ENCODE measurements around the gene RASGRF1.

DNA sequence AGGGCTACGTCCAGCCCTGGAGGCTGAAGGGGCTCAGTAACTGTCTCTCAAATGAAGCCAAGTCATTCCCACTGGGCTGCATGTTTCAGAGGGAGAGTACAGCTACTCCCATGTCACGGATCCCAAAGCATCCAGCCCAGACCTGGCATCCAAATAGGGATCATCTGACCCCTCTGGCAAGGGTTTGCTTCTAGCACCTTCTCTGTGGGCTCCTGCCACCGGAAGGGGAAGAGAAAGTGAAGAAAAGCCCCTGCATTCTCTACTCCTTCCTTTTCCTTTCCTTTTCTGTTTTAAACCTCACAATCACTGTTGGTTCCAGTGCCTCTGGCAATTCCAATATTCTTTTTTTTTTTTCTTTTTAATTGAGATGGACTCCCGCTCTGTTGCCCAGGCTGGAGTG lies 81.2 kb downstream of the RASGRF1 start:
- no peak for TF ChIP-seq CTCF (IDR thresholded peaks at IDR 0.05 in 8 of 11, conservative IDR thresholded peaks at IDR 0.05 in 3 of 11)
- TF ChIP-seq POLR2A (IDR thresholded peaks at IDR 0.05): no peak
- TF ChIP-seq POLR2AphosphoS5 (IDR thresholded peaks at IDR 0.05): no peak

Measured in spleen (tissue), 7 donors.